GM12878 (cell line): ENCODE data around the gene CASP3. TPM values are rescaled to one million over a fixed set of nuclear protein-coding genes. Genes with fewer than 3 reads are reported as not detected.
A peak's percentile ranks its signal among the peaks of the same experiment; 100 is the strongest.

Experiments
- ATAC-seq: fragments of 200-7000 bp; cut with Tn5 transposase; 3 replicates; pipeline ENCODE4 v1.9.1; 2020; ENCODE audit warnings: mild to moderate bottlenecking, moderate library complexity
- BruUV-seq: library from RNA; stranded (reverse); fragments of 400-500 nt; replicated peaks from 2 replicates; lab custom pipeline; 2021; lab: Mats Ljungman, UMichigan
- CTCF ChIA-PET: fragments of 300-600 bp; sonication (Branson Sonifier 250); formaldehyde crosslinking; extraction: SDS; loops from one replicate; lab custom pipeline; 2021; ENCODE audit warnings: inconsistent platforms; lab: Yijun Ruan, JAX
- POLR2A ChIA-PET: fragments of 350-600 bp; formaldehyde crosslinking; extraction: SDS; loops from one replicate; lab custom pipeline; 2021; ENCODE audit warnings: inconsistent platforms; lab: Charles Lee
- RAD21 ChIA-PET: fragments of 300-600 bp; sonication (Branson Sonifier 250); formaldehyde crosslinking; loops from one replicate; lab custom pipeline; 2023; ENCODE audit warnings: antibody characterized with exemption; ENCODE audit not compliant: unreplicated experiment; lab: Charles Lee
- SMC1A ChIA-PET: fragments of 300-600 bp; sonication (Branson Sonifier 250); formaldehyde crosslinking; loops from one replicate; lab custom pipeline; 2023; ENCODE audit not compliant: unreplicated experiment, uncharacterized antibody; lab: Charles Lee
- DNase-seq: peaks from one replicate; pipeline ENCODE4 v3.0.0-alpha.2; 2011; ENCODE audit warnings: low read depth, low spot score
- FAIRE-seq: peaks from 3 replicates; lab custom pipeline; 2011; peaks lifted over from hg19 to GRCh38; lab: Jason Lieb, UNC
- H2AFZ ChIP-seq: 2 replicates; pipeline ENCODE4 v1.6.0; 2011; ENCODE audit warnings: low read depth, low read length, control low read depth; ENCODE audit not compliant: control insufficient read depth
- H3K27ac ChIP-seq: 2 replicates; pipeline ENCODE4 v1.5.1; 2011; ENCODE audit warnings: control low read depth; ENCODE audit not compliant: control insufficient read depth, insufficient read depth
- H3K27me3 ChIP-seq, 2 experiments: replicated peaks in 1 of 2; 2 replicates each; pipeline versions ENCODE4 v1.6.0 to v1.6.1; 2011; ENCODE audit warnings: low read length in 1 of 2; ENCODE audit not compliant: control insufficient read depth in 2 of 2, insufficient read depth in 2 of 2
- H3K36me3 ChIP-seq, 2 experiments: 2 replicates each; pipeline ENCODE4 v1.5.1; 2011; ENCODE audit warnings: low read length in 1 of 2; ENCODE audit not compliant: control insufficient read depth in 2 of 2, insufficient read depth in 2 of 2
- H3K4me1 ChIP-seq: 2 replicates; pipeline ENCODE4 v1.6.1; 2011; ENCODE audit warnings: mild to moderate bottlenecking, low read length, moderate library complexity, mixed read lengths; ENCODE audit not compliant: control insufficient read depth, insufficient read depth
- H3K4me2 ChIP-seq: 2 replicates; pipeline ENCODE4 v1.6.0; 2011; ENCODE audit warnings: control low read depth; ENCODE audit not compliant: control insufficient read depth, insufficient read depth
- H3K4me3 ChIP-seq: fragments of 200-600 bp; sonication (generic); 2 replicates; pipeline ENCODE4 v1.5.1; 2016
- H3K79me2 ChIP-seq: 2 replicates; pipeline ENCODE4 v1.6.0; 2011; ENCODE audit warnings: low read length; ENCODE audit not compliant: control insufficient read depth, insufficient read depth
- H3K9ac ChIP-seq: 2 replicates; pipeline ENCODE4 v1.8.0; 2011; ENCODE audit warnings: low read length, control low read depth, mixed read lengths; ENCODE audit not compliant: control insufficient read depth, insufficient read depth
- H3K9me3 ChIP-seq: replicated peaks from 3 replicates; pipeline ENCODE4 v1.5.1; 2011; ENCODE audit warnings: mild to moderate bottlenecking, low read length; ENCODE audit not compliant: control insufficient read depth, insufficient read depth
- H4K20me1 ChIP-seq: 2 replicates; pipeline ENCODE4 v1.6.0; 2011; ENCODE audit not compliant: control insufficient read depth, insufficient read depth
- BACH1 ChIP-seq: fragments of 450-650 bp; IDR thresholded peaks from 2 replicates; pipeline ENCODE4 v1.6.1; 2017; ENCODE audit warnings: mild to moderate bottlenecking, borderline replicate concordance
- BCL11A ChIP-seq: IDR thresholded peaks from 2 replicates; pipeline ENCODE4 v1.6.1; 2011; ENCODE audit warnings: low read depth, low read length
- CREB1 ChIP-seq: IDR thresholded peaks from 2 replicates; pipeline ENCODE4 v1.6.1; 2012; ENCODE audit warnings: low read depth, mild to moderate bottlenecking, inconsistent platforms
- CREM ChIP-seq: IDR thresholded peaks from 2 replicates; pipeline ENCODE4 v1.6.1; 2014; ENCODE audit warnings: antibody characterized with exemption, low read depth
- JUNB ChIP-seq: IDR thresholded peaks from 2 replicates; pipeline ENCODE4 v1.6.1; 2016; ENCODE audit warnings: antibody characterized with exemption, mild to moderate bottlenecking
- MEF2B ChIP-seq: fragments of 450-650 bp; IDR thresholded peaks from 2 replicates; pipeline ENCODE4 v1.6.1; 2018; ENCODE audit warnings: mild to moderate bottlenecking, moderate library complexity; ENCODE audit not compliant: partially characterized antibody, poor library complexity, severe bottlenecking
- MTA2 ChIP-seq: fragments of 450-650 bp; IDR thresholded peaks from 2 replicates; pipeline ENCODE4 v1.6.1; 2016; ENCODE audit warnings: low read depth, mild to moderate bottlenecking, moderate library complexity
- NFYA ChIP-seq: IDR thresholded peaks from 2 replicates; pipeline ENCODE4 v1.6.1; 2011; ENCODE audit warnings: low read depth, mild to moderate bottlenecking, low read length, improper control_type of control experiment, borderline replicate concordance
- NKRF ChIP-seq: fragments of 450-650 bp; conservative IDR thresholded peaks from 2 replicates; pipeline ENCODE4 v1.6.1; 2017; ENCODE audit warnings: mild to moderate bottlenecking, moderate library complexity
- NR2C2 ChIP-seq: IDR thresholded peaks from 2 replicates; pipeline ENCODE4 v1.6.1; 2011; ENCODE audit warnings: borderline replicate concordance, low read depth; ENCODE audit not compliant: control insufficient read depth, insufficient read length
- RUNX3 ChIP-seq: IDR thresholded peaks from 2 replicates; pipeline ENCODE4 v1.6.1; 2012; ENCODE audit warnings: low read length, inconsistent platforms
- SMAD5 ChIP-seq: IDR thresholded peaks from 2 replicates; pipeline ENCODE4 v1.6.1; 2016; ENCODE audit warnings: antibody characterized with exemption, low read depth
- SMARCA5 ChIP-seq: fragments of 450-650 bp; IDR thresholded peaks from 2 replicates; pipeline ENCODE4 v1.6.1; 2017; ENCODE audit warnings: mild to moderate bottlenecking
- TAF1 ChIP-seq: IDR thresholded peaks from 2 replicates; pipeline ENCODE4 v1.6.1; 2011; ENCODE audit warnings: mild to moderate bottlenecking, low read depth, low read length, borderline replicate concordance
- TBL1XR1 ChIP-seq: IDR thresholded peaks from 2 replicates; pipeline ENCODE4 v1.6.1; 2012; ENCODE audit warnings: low read depth, low read length, improper control_type of control experiment
- TCF12 ChIP-seq: IDR thresholded peaks from 2 replicates; pipeline ENCODE4 v1.6.1; 2011; ENCODE audit warnings: low read depth, mild to moderate bottlenecking, low read length
- YY1 ChIP-seq: IDR thresholded peaks from 2 replicates; pipeline ENCODE4 v1.6.1; 2011; ENCODE audit warnings: low read depth, mild to moderate bottlenecking, low read length
- WGBS: methylation state at CpG from one replicate; pipeline ENCODE4 v1.1.6; 2016; ENCODE audit warnings: low lambda C conversion rate; ENCODE audit not compliant: insufficient replicate concordance, insufficient coverage; ENCODE audit errors: missing lambda C conversion rate; 5-methylcytosine and 5-hydroxymethylcytosine counted together
- in situ Hi-C: fragments of 300-500 bp; cut with MboI; formaldehyde crosslinking; loops from 9 replicates; pipeline ENCODE4 v1.14.3; 2018; ENCODE audit warnings: mixed read lengths
- intact Hi-C: fragments of 100-400 bp; cut with micrococcal nuclease; formaldehyde crosslinking; loops from one replicate; pipeline ENCODE4 v1.14.2; 2022; ENCODE audit not compliant: unreplicated experiment
- polyA plus RNA-seq, 11 experiments: library from polyadenylated mRNA; depleted of rRNA in 4 of 11; unstranded in 6 of 11; stranded (reverse) in 5 of 11; fragments of >200 nt; fragmentation: Nextera tagmentation in 4 of 11; fragmentation: Illumina TruSeq in 1 of 11; extraction: Ambion mirVana in 4 of 11; extraction: Trizol in 1 of 11; gene quantifications; 1 replicate in 1 of 11; 2 replicates in 10 of 11; pipeline versions ENCODE4 v1.2.1 to v1.2.3, GENCODE V29; 2011 to 2016; ENCODE audit warnings: inconsistent platforms in 2 of 11, missing spikeins in 2 of 11, low read depth in 1 of 11
- total RNA-seq, 4 experiments: library from RNA; depleted of rRNA in 3 of 4; stranded (reverse); fragments of >200 nt in 3 of 4; fragmentation: Illumina TruSeq in 1 of 4; extraction: Trizol in 1 of 4; gene quantifications; 2 replicates each; pipeline versions ENCODE4 v1.2.1 to v1.2.3, GENCODE V29; 2013 to 2021
- TF ChIP-seq, protein P1 (sequence below): IDR thresholded peaks from 2 replicates; pipeline ENCODE4 v1.6.1; 2011; ENCODE audit warnings: low read depth, mild to moderate bottlenecking, low read length, moderate library complexity, borderline replicate concordance; ENCODE audit errors: extremely low read depth

Gene CASP3
- total and polyA plus RNA-seq, 10 of the 15 experiments (the other 5 are each of a cell fraction or from before 2014, with no cell fraction given), result 50.0 to 194 (median 74.4) TPM

- Histone ChIP-seq H3K9me3 (no peaks in the 10 kb centered on the region), H2AFZ (no peak overlapping the region), H3K27me3 (no peaks in the 10 kb centered on the region), H3K79me2 (peaks cover 82% of the 10 kb centered on the region), H3K4me1 (peaks cover 14% of the 10 kb centered on the region), H3K4me3 (no peak overlapping the region), H3K36me3 (peaks cover 5 to 31% of the 10 kb centered on the region in 2 experiments), H3K4me2 (peak overlapping the region; percentile 46), H3K27ac (0 out of 2 replicates have a peak overlapping the region, but pooled peaks have one; percentile 4), H4K20me1 (no peaks in the 10 kb centered on the region; the same call in 1 of the 2 replicates), H3K9ac (no peak overlapping the region)
- in situ Hi-C loops (no loop called here), intact Hi-C loops (loop anchor here (10.0 kb wide), 1 partner anchor 174 kb away; no protein-coding TSS in a partner anchor)
- no TSS peak for BruUV-seq
- ChIA-PET SMC1A (no interaction called here), POLR2A (interaction anchor here (0.6 kb wide), 1 partner anchor 92 kb away, joined by 3 read pairs; no protein-coding TSS in a partner anchor), CTCF (no interaction called here), RAD21 (no interaction called here)
- WGBS, result 5% methylated on average over 3 of the region's 3 CpGs
- no peak for TF ChIP-seq TBL1XR1
- TF ChIP-seq, protein P1, sequence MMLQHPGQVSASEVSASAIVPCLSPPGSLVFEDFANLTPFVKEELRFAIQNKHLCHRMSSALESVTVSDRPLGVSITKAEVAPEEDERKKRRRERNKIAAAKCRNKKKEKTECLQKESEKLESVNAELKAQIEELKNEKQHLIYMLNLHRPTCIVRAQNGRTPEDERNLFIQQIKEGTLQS, result no peak
- TF ChIP-seq CREB1, result no peak
- peak; percentile 75 for TF ChIP-seq RUNX3
- TF ChIP-seq YY1, result no peak
- peak; percentile 82 for TF ChIP-seq MTA2
- no peak for TF ChIP-seq SMAD5
- no peak for TF ChIP-seq NFYA
- TF ChIP-seq NR2C2, result no peak
- TF ChIP-seq TAF1, result no peak
- no peak for TF ChIP-seq TCF12
- no peak for TF ChIP-seq CREM
- TF ChIP-seq MEF2B, result peak; percentile 11
- no peak for TF ChIP-seq NKRF
- TF ChIP-seq BACH1, result no peak
- no peak for TF ChIP-seq SMARCA5
- TF ChIP-seq JUNB, result no peak
- 0 out of 2 replicates have a peak, but pooled peaks have one; percentile 12 for TF ChIP-seq BCL11A
- DNase-seq (peak; percentile 25), ATAC-seq (peak; percentile 74), FAIRE-seq (no peak)
Measured at GRCh38 chr4:184641022-184641421, 8.2 kb downstream of the CASP3 start.
